ENCODE results near the gene PRM3.

The PRM3 gene

DNA sequence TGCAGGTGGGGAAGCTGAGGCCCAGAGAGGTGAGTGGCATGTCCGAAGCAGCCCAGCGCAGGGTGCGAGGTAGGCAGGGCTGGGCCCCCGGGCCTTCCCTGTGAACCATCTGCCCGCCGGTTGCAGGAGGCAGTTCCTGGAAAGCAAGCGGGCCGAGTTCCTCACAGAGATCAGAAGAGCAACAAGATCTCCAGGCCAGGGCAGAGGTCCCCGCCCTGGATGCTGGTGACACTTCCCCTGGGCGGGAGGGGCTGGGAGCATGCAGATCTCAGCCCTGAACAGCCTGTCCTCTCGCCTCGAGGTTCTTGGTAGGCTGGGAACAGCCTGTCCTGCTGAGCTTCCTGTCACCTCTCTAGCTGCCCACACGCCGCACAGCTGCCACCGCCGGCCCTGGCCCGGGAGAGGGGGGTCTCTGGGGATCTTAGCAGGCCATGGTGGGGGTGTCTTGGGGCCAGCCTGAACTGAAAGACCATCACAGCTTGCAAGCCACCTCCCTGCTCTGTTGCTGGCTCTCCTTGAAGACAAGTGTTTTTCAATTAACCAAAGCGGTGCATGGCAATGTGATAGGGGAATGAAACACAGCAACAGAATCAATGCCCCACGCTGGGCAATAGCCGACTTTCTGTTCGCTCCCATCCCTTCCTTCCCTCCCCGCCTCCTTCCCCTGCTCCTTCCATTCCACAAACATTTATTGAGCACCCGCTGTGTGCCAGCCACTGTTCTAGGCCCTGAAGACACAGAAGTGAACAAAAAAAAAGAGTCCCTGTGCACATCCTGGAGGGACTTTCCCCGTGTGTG is 49.1 kb downstream of the PRM3 start:
- peak in 1 of 2 donors; percentile 32 for DNase-seq (ENCODE audit: low spot score in 2 of 2)
- Mint-ChIP-seq H3K36me3 (ENCODE audit: insufficient read depth) (peaks cover 7% of the 10 kb centered on the region), H3K4me1 (peaks cover 40% of the 10 kb centered on the region), H3K27ac (ENCODE audit: low read depth) (peak overlapping the region; percentile 98), H3K9me3 (no peaks in the 10 kb centered on the region), H3K27me3 (no peaks in the 10 kb centered on the region), H3K4me3 (peak overlapping the region; percentile 73)
- ATAC-seq (replicated peaks; ENCODE audit: extremely low read depth, poor library complexity, severe bottlenecking): peak; percentile 61
